ENCODE measurements around the gene PSME3IP1. TPM values are rescaled to one million over a fixed set of nuclear protein-coding genes. Genes with fewer than 3 reads are reported as not detected.

PSME3IP1 gene
- total RNA-seq, 1 donor from 2014 or later = 51.3 TPM

DNA sequence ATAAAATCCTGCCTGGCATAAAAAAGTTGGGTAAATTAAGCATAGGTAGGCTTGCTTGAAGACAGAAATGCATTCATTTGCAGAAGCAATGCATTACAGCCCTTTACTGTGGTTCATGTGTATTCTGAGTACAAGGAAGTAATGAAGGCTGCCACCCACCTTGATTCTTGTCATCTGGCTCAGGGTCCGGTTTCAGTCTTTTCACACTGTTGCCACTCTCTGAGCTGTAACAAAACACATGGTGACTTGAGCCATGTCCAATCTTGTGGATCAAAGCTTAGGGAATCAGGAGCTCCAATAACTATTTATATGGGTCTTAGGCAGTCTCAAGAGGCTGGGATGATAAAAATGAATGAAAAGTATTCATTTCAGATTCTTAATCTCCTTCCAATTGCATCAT, 22.0 kb downstream of the PSME3IP1 start:
- no peaks in the 10 kb centered on the region for H3K9me3 Mint-ChIP-seq (ENCODE audit: low read depth)
- TF ChIP-seq, protein P1, sequence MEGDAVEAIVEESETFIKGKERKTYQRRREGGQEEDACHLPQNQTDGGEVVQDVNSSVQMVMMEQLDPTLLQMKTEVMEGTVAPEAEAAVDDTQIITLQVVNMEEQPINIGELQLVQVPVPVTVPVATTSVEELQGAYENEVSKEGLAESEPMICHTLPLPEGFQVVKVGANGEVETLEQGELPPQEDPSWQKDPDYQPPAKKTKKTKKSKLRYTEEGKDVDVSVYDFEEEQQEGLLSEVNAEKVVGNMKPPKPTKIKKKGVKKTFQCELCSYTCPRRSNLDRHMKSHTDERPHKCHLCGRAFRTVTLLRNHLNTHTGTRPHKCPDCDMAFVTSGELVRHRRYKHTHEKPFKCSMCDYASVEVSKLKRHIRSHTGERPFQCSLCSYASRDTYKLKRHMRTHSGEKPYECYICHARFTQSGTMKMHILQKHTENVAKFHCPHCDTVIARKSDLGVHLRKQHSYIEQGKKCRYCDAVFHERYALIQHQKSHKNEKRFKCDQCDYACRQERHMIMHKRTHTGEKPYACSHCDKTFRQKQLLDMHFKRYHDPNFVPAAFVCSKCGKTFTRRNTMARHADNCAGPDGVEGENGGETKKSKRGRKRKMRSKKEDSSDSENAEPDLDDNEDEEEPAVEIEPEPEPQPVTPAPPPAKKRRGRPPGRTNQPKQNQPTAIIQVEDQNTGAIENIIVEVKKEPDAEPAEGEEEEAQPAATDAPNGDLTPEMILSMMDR (IDR thresholded peaks at IDR 0.05) = no peak
- no peak overlapping the region for H3K4me3 Mint-ChIP-seq (ENCODE audit: unreplicated experiment)
- DNase-seq (ENCODE audit: low spot score) = no peak
- H3K27me3 Mint-ChIP-seq (ENCODE audit: low read depth) = no peaks in the 10 kb centered on the region
- peaks cover 24% of the 10 kb centered on the region for H3K4me1 Mint-ChIP-seq (ENCODE audit: low read depth)
- H3K27ac Mint-ChIP-seq (ENCODE audit: unreplicated experiment) = no peak overlapping the region
- H3K36me3 Mint-ChIP-seq (ENCODE audit: low read depth) = peaks cover 20% of the 10 kb centered on the region

DNA sequence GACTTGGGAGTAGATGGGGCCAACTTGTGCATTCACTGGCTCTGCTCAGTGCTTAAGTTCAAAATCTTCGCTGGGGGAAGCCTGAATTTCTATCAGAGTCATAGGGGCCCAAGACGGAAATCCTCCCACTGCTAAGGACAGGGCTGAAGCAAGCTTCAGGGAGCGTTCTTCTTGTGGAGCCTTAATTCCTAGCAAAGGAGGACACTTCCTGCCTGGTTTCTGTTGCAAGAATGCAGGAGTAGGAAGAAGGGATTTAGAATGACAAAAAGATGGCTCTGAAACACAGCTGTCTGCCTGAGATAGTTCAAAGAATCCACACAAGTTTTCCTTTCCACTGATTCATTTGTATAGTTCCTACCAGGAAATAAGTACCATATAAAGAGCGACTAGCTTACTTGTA, 26.4 kb downstream of the PSME3IP1 start:
- Mint-ChIP-seq H3K4me3 (ENCODE audit: unreplicated experiment) (no peak overlapping the region), H3K9me3 (ENCODE audit: low read depth) (no peaks in the 10 kb centered on the region), H3K27me3 (ENCODE audit: low read depth) (no peaks in the 10 kb centered on the region), H3K36me3 (ENCODE audit: low read depth) (peaks cover 25% of the 10 kb centered on the region), H3K27ac (ENCODE audit: unreplicated experiment) (no peak overlapping the region), H3K4me1 (ENCODE audit: low read depth) (no peaks in the 10 kb centered on the region)
- no peak for DNase-seq (ENCODE audit: low spot score)
- TF ChIP-seq, protein P1 (IDR thresholded peaks at IDR 0.05) = no peak

DNA sequence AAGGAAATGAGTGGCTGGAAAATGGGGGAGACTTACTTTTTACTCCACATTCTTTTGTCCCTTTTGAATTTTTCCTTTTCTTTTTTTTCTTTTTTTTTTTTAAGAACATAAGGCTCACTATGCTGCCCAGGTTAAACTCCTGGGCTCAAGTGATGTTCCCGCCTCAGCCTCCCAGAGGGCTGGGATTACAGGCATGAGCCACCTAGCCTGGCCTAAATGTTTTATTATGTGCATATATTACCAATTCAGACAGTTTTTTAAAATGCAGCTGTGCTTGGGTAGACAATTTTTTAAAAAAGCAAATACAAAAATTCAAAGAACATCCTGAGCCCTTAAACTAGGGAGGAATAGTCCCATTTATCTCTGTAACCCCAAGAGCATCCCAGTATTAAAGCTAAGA, 28.3 kb downstream of the PSME3IP1 start:
- Mint-ChIP-seq H3K36me3 (ENCODE audit: low read depth) (peaks cover 34% of the 10 kb centered on the region), H3K27ac (ENCODE audit: unreplicated experiment) (no peak overlapping the region), H3K27me3 (ENCODE audit: low read depth) (no peaks in the 10 kb centered on the region), H3K4me3 (ENCODE audit: unreplicated experiment) (no peak overlapping the region), H3K9me3 (ENCODE audit: low read depth) (no peaks in the 10 kb centered on the region), H3K4me1 (ENCODE audit: low read depth) (no peaks in the 10 kb centered on the region)
- no peak for DNase-seq (ENCODE audit: low spot score)
- TF ChIP-seq, protein P1 (IDR thresholded peaks at IDR 0.05) = no peak

DNA sequence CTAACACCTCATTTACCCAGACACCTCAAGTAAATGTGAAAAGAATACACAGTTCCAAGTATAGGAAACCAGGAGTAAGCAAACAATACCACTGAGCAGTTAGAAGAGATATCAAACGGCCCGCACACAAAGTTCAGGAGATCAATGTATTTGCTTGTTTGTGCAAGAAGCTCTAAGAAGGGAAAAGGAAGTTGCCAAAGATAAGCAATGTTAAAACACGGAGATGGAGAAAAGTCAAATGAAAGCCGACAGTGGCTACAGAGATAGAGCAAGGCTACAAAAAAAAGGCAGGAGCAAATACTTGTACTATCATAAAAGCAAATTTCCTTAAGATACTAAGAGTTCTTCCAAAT, 29.5 kb downstream of the PSME3IP1 start:
- TF ChIP-seq, protein P1 (IDR thresholded peaks at IDR 0.05) = no peak
- DNase-seq (ENCODE audit: low spot score) = no peak
- no peak overlapping the region for H3K4me3 Mint-ChIP-seq (ENCODE audit: unreplicated experiment)
- H3K36me3 Mint-ChIP-seq (ENCODE audit: low read depth) = peaks cover 38% of the 10 kb centered on the region
- no peaks in the 10 kb centered on the region for H3K9me3 Mint-ChIP-seq (ENCODE audit: low read depth)
- no peaks in the 10 kb centered on the region for H3K27me3 Mint-ChIP-seq (ENCODE audit: low read depth)
- H3K4me1 Mint-ChIP-seq (ENCODE audit: low read depth) = peaks cover under 1% of the 10 kb centered on the region
- no peak overlapping the region for H3K27ac Mint-ChIP-seq (ENCODE audit: unreplicated experiment)

DNA sequence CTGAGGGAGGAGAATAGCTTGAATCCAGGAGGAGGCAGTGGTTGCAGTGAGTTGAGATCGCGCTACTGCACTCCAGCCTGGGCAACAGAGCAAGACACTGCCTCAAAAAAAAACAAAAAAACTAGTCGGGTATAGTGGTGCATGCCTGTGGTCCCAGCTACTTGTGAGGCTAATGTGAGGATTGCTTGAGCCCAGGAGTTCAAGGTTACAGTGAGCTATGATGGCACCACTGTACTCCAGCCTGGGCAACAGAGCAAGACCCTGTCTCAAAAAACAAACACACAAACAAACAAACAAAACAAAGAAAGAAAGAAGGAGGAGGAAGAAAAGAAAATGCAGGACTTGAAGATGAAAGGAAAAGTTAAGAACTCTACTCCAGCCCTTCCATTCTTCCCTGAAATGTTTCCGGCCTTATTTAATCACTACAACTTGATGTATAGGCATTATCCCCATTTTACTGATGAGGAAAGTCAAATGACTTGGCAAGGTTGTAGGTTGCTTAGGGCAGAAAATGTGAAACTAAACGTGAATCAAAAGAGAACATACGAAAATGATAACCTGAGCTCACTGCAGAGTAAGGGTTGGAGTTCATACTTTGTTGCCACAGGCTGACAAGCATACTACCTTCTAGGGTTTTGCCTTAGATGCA, 30.0 kb downstream of the PSME3IP1 start:
- Mint-ChIP-seq H3K4me3 (ENCODE audit: unreplicated experiment) (no peak overlapping the region), H3K4me1 (ENCODE audit: low read depth) (peaks cover 5% of the 10 kb centered on the region), H3K36me3 (ENCODE audit: low read depth) (peaks cover 38% of the 10 kb centered on the region), H3K27me3 (ENCODE audit: low read depth) (no peaks in the 10 kb centered on the region), H3K27ac (ENCODE audit: unreplicated experiment) (no peak overlapping the region), H3K9me3 (ENCODE audit: low read depth) (no peaks in the 10 kb centered on the region)
- no peak for DNase-seq (ENCODE audit: low spot score)
- TF ChIP-seq, protein P1 (IDR thresholded peaks at IDR 0.05) = no peak

All from chondrocyte (in vitro differentiated cells).